H9 (cell line): Measurements from ENCODE around the gene SEMA4A. TPM values are rescaled to one million over a fixed set of nuclear protein-coding genes. Genes with fewer than 3 reads are reported as not detected.

Source experiments
- DNase-seq: peaks from one replicate; pipeline ENCODE4 v3.0.0-alpha.2; 2017
- H2AFZ ChIP-seq: one replicate; pipeline ENCODE4 v1.6.1; 2013; ENCODE audit warnings: mild to moderate bottlenecking, low read length, control low read depth, moderate library complexity
- H2AK5ac ChIP-seq: 2 replicates; pipeline ENCODE4 v1.6.1; 2013; ENCODE audit warnings: low read length, control low read depth, mixed read lengths; ENCODE audit not compliant: insufficient read length
- H2BK120ac ChIP-seq: one replicate; pipeline ENCODE4 v1.6.1; 2013; ENCODE audit warnings: low read depth, mild to moderate bottlenecking, low read length, control low read depth, inconsistent platforms; ENCODE audit not compliant: poor library complexity, severe bottlenecking
- H2BK12ac ChIP-seq: 2 replicates; pipeline ENCODE4 v1.6.1; 2013; ENCODE audit warnings: low read length, control low read depth, mixed read lengths, low read depth; ENCODE audit not compliant: insufficient read length
- H2BK15ac ChIP-seq: 2 replicates; pipeline ENCODE4 v1.6.1; 2013; ENCODE audit warnings: low read depth, low read length, control low read depth
- H2BK20ac ChIP-seq: one replicate; pipeline ENCODE4 v1.6.1; 2013; ENCODE audit warnings: low read depth, mild to moderate bottlenecking, low read length, control low read depth, inconsistent platforms; ENCODE audit not compliant: poor library complexity, severe bottlenecking
- H2BK5ac ChIP-seq: 2 replicates; pipeline ENCODE4 v1.6.1; 2013; ENCODE audit warnings: low read length, control low read depth, mixed read lengths; ENCODE audit not compliant: insufficient read length
- H3K14ac ChIP-seq: 2 replicates; pipeline ENCODE4 v1.6.1; 2013; ENCODE audit warnings: low read length, control low read depth; ENCODE audit not compliant: insufficient read depth
- H3K18ac ChIP-seq: 2 replicates; pipeline ENCODE4 v1.6.1; 2013; ENCODE audit warnings: low read depth, mild to moderate bottlenecking, mixed read lengths, low read length, control low read depth; ENCODE audit not compliant: insufficient read length
- H3K23ac ChIP-seq: 2 replicates; pipeline ENCODE4 v1.6.1; 2013; ENCODE audit warnings: low read length, control low read depth, mixed read lengths, low read depth; ENCODE audit not compliant: insufficient read length
- H3K23me2 ChIP-seq: 2 replicates; pipeline ENCODE4 v1.6.1; 2013; ENCODE audit warnings: low read depth, mild to moderate bottlenecking, mixed read lengths, low read length, control low read depth; ENCODE audit not compliant: insufficient read length, poor library complexity, severe bottlenecking
- H3K27ac ChIP-seq: 2 replicates; pipeline ENCODE4 v1.5.1; 2013; ENCODE audit warnings: low read length, control low read depth, mixed read lengths, low read depth; ENCODE audit not compliant: insufficient read length
- H3K27me3 ChIP-seq: 2 replicates; pipeline ENCODE4 v1.6.1; 2013; ENCODE audit warnings: low read length, control low read depth, inconsistent platforms; ENCODE audit not compliant: insufficient read depth
- H3K4ac ChIP-seq: 2 replicates; pipeline ENCODE4 v1.6.1; 2013; ENCODE audit warnings: low read depth, mild to moderate bottlenecking, control low read depth, inconsistent platforms, low read length, moderate library complexity
- H3K4me1 ChIP-seq: 2 replicates; pipeline ENCODE4 v1.6.1; 2013; ENCODE audit warnings: low read length, control low read depth, inconsistent platforms; ENCODE audit not compliant: insufficient read depth
- H3K4me2 ChIP-seq: 2 replicates; pipeline ENCODE4 v1.6.1; 2013; ENCODE audit warnings: low read length, control low read depth, mixed read lengths; ENCODE audit not compliant: insufficient read length, insufficient read depth
- H3K56ac ChIP-seq: 2 replicates; pipeline ENCODE4 v1.6.1; 2013; ENCODE audit warnings: low read depth, mild to moderate bottlenecking, mixed read lengths, low read length, control low read depth; ENCODE audit not compliant: insufficient read length
- H3K79me1 ChIP-seq: 2 replicates; pipeline ENCODE4 v1.6.1; 2013; ENCODE audit warnings: low read depth, mild to moderate bottlenecking, moderate library complexity, low read length, control low read depth, inconsistent platforms; ENCODE audit not compliant: insufficient read depth, poor library complexity, severe bottlenecking
- H3K79me2 ChIP-seq: 2 replicates; pipeline ENCODE4 v1.6.1; 2013; ENCODE audit warnings: low read length, control low read depth, inconsistent platforms; ENCODE audit not compliant: insufficient read depth
- H3K9ac ChIP-seq: 2 replicates; pipeline ENCODE4 v1.6.1; 2013; ENCODE audit warnings: low read length, control low read depth, mixed read lengths; ENCODE audit not compliant: insufficient read length; ENCODE audit errors: extremely low read depth
- H3K9me3 ChIP-seq: one replicate; pipeline ENCODE4 v1.6.1; 2013; ENCODE audit warnings: low read depth, low read length, inconsistent platforms; ENCODE audit not compliant: control insufficient read depth
- H3T11ph ChIP-seq: one replicate; pipeline ENCODE4 v1.6.1; 2013; ENCODE audit warnings: mild to moderate bottlenecking, low read length, control low read depth, inconsistent platforms
- H4K20me1 ChIP-seq: one replicate; pipeline ENCODE4 v1.6.1; 2013; ENCODE audit not compliant: control insufficient read depth, insufficient read length, insufficient read depth
- H4K5ac ChIP-seq: 2 replicates; pipeline ENCODE4 v1.6.1; 2013; ENCODE audit warnings: low read depth, mild to moderate bottlenecking, mixed read lengths, low read length, control low read depth; ENCODE audit not compliant: insufficient read length
- H4K8ac ChIP-seq: replicated peaks from 2 replicates; pipeline ENCODE4 v1.6.1; 2013; ENCODE audit warnings: low read length, control low read depth, mixed read lengths, low read depth; ENCODE audit not compliant: insufficient read length
- H4K91ac ChIP-seq: 2 replicates; pipeline ENCODE4 v1.6.1; 2013; ENCODE audit warnings: low read depth, mild to moderate bottlenecking, moderate library complexity, mixed read lengths, low read length, control low read depth; ENCODE audit not compliant: insufficient read length
- H3K27ac Mint-ChIP-seq, 3 experiments: 2 replicates in 2 of 3; 3 replicates in 1 of 3; pipeline ENCODE4 v1.8.0; 2020 to 2021; ENCODE audit warnings: mixed read lengths in 3 of 3, mild to moderate bottlenecking in 1 of 3, moderate library complexity in 1 of 3
- H3K27me3 Mint-ChIP-seq: 2 replicates; pipeline ENCODE4 v1.8.0; 2021; ENCODE audit warnings: low read depth, mild to moderate bottlenecking, moderate library complexity, mixed read lengths
- H3K36me3 Mint-ChIP-seq, 3 experiments: 2 replicates in 2 of 3; 3 replicates in 1 of 3; pipeline ENCODE4 v1.8.0; 2020 to 2021; ENCODE audit warnings: low read depth in 3 of 3, mixed read lengths in 3 of 3; ENCODE audit not compliant: insufficient read depth in 1 of 3
- H3K4me1 Mint-ChIP-seq, 2 experiments: 2 replicates each; pipeline ENCODE4 v1.8.0; 2020; ENCODE audit warnings: mixed read lengths in 2 of 2
- H3K4me3 Mint-ChIP-seq, 2 experiments: 2 replicates in 1 of 2; 3 replicates in 1 of 2; pipeline ENCODE4 v1.8.0; 2020 to 2021; ENCODE audit warnings: mild to moderate bottlenecking in 2 of 2, mixed read lengths in 2 of 2, moderate library complexity in 1 of 2
- H3K9me3 Mint-ChIP-seq, 2 experiments: 2 replicates in 1 of 2; 3 replicates in 1 of 2; pipeline ENCODE4 v1.8.0; 2020; ENCODE audit warnings: mild to moderate bottlenecking in 2 of 2, mixed read lengths in 2 of 2, moderate library complexity in 1 of 2
- WGBS: extraction: QIAGEN DNeasy Blood & Tissue Kit; methylation state at CpG from one replicate; pipeline ENCODE4 v1.1.7; 2013; ENCODE audit warnings: missing lambda C conversion rate, low lambda C conversion rate, mixed read lengths; ENCODE audit not compliant: insufficient read length; ENCODE audit errors: extremely low coverage; 5-methylcytosine and 5-hydroxymethylcytosine counted together
- total RNA-seq: library from RNA; stranded (reverse); gene quantifications from 2 replicates; pipeline ENCODE4 v1.2.1, GENCODE V29; 2021
- TF ChIP-seq, protein P1 (sequence below): fragments of 200-600 bp; sonication (generic); conservative IDR thresholded peaks from 3 replicates; pipeline ENCODE4 v1.8.0; 2021; ENCODE audit warnings: antibody characterized with exemption, mild to moderate bottlenecking

SEMA4A gene
- total RNA-seq, 1 experiment from 2014 or later = 11.1 TPM

DNA sequence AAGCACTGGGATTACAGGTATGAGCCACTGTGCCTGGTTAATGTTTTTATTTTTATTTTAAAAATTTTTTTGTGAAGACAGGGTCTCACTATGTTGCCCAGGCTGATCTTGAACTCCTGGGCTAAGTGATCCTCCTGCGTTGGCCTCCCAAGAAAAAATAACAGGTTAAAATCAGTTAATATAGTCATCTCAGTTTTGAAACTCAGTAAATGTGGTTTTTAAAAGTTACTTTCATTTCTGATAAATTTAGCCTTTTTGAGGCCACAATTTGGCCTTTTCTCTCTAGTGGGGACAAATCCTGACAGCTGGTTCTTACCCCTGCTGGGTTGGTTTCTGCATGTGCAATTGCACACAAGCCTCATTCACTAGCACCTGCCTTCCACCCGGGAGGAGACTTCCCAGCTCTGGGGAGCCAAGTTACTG is 72.7 kb downstream of the SEMA4A start:
- H3K23ac ChIP-seq = no peak overlapping the region
- H3K9me3 Mint-ChIP-seq = no peaks in the 10 kb centered on the region
- TF ChIP-seq, protein P1, sequence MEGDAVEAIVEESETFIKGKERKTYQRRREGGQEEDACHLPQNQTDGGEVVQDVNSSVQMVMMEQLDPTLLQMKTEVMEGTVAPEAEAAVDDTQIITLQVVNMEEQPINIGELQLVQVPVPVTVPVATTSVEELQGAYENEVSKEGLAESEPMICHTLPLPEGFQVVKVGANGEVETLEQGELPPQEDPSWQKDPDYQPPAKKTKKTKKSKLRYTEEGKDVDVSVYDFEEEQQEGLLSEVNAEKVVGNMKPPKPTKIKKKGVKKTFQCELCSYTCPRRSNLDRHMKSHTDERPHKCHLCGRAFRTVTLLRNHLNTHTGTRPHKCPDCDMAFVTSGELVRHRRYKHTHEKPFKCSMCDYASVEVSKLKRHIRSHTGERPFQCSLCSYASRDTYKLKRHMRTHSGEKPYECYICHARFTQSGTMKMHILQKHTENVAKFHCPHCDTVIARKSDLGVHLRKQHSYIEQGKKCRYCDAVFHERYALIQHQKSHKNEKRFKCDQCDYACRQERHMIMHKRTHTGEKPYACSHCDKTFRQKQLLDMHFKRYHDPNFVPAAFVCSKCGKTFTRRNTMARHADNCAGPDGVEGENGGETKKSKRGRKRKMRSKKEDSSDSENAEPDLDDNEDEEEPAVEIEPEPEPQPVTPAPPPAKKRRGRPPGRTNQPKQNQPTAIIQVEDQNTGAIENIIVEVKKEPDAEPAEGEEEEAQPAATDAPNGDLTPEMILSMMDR = no peak
- no peak overlapping the region for H2BK12ac ChIP-seq
- H3K23me2 ChIP-seq = no peaks in the 10 kb centered on the region
- H3K27me3 Mint-ChIP-seq = no peaks in the 10 kb centered on the region
- no peaks in the 10 kb centered on the region for H3K79me1 ChIP-seq
- H3K4me1 Mint-ChIP-seq = peaks cover 5 to 7% of the 10 kb centered on the region in 2 experiments
- no peaks in the 10 kb centered on the region for H3K79me2 ChIP-seq
- H3K4ac ChIP-seq = no peak overlapping the region
- H3K27ac Mint-ChIP-seq = peak overlapping the region in 1 of 3 experiments; percentile 49; a peak in 1 of 7 replicates
- H4K5ac ChIP-seq = no peak overlapping the region
- peaks cover 28 to 68% (median 58%) of the 10 kb centered on the region in 3 experiments for H3K36me3 Mint-ChIP-seq
- no peak overlapping the region for H3K9ac ChIP-seq
- H2BK15ac ChIP-seq = no peak overlapping the region
- H2AK5ac ChIP-seq = no peak overlapping the region
- H2BK5ac ChIP-seq = no peak overlapping the region
- no peak overlapping the region for H3K14ac ChIP-seq
- no peak for DNase-seq
- WGBS = no CpG with 5 or more reads among the region's 2 CpGs
- H3T11ph ChIP-seq = no peak overlapping the region
- no peak overlapping the region for H3K56ac ChIP-seq
- no peak overlapping the region for H2AFZ ChIP-seq
- no peak overlapping the region for H3K4me3 Mint-ChIP-seq
- no peaks in the 10 kb centered on the region for H3K4me1 ChIP-seq
- H2BK120ac ChIP-seq = no peak overlapping the region
- no peak overlapping the region for H3K27ac ChIP-seq
- H3K18ac ChIP-seq = no peak overlapping the region
- H4K91ac ChIP-seq = no peak overlapping the region
- H2BK20ac ChIP-seq = no peak overlapping the region
- H4K20me1 ChIP-seq = peaks cover 2% of the 10 kb centered on the region
- H3K4me2 ChIP-seq = no peak overlapping the region
- H3K27me3 ChIP-seq = no peaks in the 10 kb centered on the region; the same call in 1 of the 2 replicates
- no peaks in the 10 kb centered on the region for H3K9me3 ChIP-seq
- H4K8ac ChIP-seq = no peak overlapping the region
